Activated CD4-positive, alpha-beta memory T cell treated with anti-CD3 and anti-CD28 coated beads, Interleukin-2, amount 10 ng/mL, durations not matched to agents 7 days and 5 days (primary cell): Measurements from ENCODE around the gene ZC3H7A. TPM values are rescaled to one million over a fixed set of nuclear protein-coding genes. Genes with fewer than 3 reads are reported as not detected.
A peak's percentile ranks its signal among the peaks of the same experiment; 100 is the strongest.

ENCODE experiments used
- CTCF ChIA-PET: fragments of 350-600 bp; sonication (Branson Sonifier 250); formaldehyde crosslinking; loops from one replicate; lab custom pipeline; 2021; ENCODE audit warnings: antibody characterized with exemption, inconsistent platforms; lab: Charles Lee
- POLR2A ChIA-PET: fragments of 350-600 bp; sonication (Branson Sonifier 250); formaldehyde crosslinking; loops from one replicate; lab custom pipeline; 2021; ENCODE audit warnings: antibody characterized with exemption; lab: Charles Lee
- DNase-seq: peaks from one replicate; pipeline ENCODE4 v3.0.0-alpha.2; 2020
- H3K27ac Mint-ChIP-seq: one replicate; pipeline ENCODE4 v1.8.0; 2021; ENCODE audit warnings: mild to moderate bottlenecking, mixed read lengths
- H3K27me3 Mint-ChIP-seq: one replicate; pipeline ENCODE4 v1.8.0; 2021; ENCODE audit warnings: mixed read lengths
- H3K36me3 Mint-ChIP-seq: one replicate; pipeline ENCODE4 v1.8.0; 2021; ENCODE audit warnings: low read depth, mixed read lengths
- H3K4me1 Mint-ChIP-seq: one replicate; pipeline ENCODE4 v1.8.0; 2021; ENCODE audit warnings: mixed read lengths
- H3K4me3 Mint-ChIP-seq: one replicate; pipeline ENCODE4 v1.8.0; 2021; ENCODE audit warnings: mild to moderate bottlenecking, mixed read lengths
- H3K9me3 Mint-ChIP-seq: one replicate; pipeline ENCODE4 v1.8.0; 2021; ENCODE audit warnings: mixed read lengths
- total RNA-seq, 2 experiments: library from RNA; stranded (reverse); gene quantifications; one replicate each; pipeline ENCODE4 v1.2.3, GENCODE V29; 2021

The ZC3H7A gene
- total RNA-seq, 2 experiments from 2014 or later = 68.9 to 70.9 TPM

DNA sequence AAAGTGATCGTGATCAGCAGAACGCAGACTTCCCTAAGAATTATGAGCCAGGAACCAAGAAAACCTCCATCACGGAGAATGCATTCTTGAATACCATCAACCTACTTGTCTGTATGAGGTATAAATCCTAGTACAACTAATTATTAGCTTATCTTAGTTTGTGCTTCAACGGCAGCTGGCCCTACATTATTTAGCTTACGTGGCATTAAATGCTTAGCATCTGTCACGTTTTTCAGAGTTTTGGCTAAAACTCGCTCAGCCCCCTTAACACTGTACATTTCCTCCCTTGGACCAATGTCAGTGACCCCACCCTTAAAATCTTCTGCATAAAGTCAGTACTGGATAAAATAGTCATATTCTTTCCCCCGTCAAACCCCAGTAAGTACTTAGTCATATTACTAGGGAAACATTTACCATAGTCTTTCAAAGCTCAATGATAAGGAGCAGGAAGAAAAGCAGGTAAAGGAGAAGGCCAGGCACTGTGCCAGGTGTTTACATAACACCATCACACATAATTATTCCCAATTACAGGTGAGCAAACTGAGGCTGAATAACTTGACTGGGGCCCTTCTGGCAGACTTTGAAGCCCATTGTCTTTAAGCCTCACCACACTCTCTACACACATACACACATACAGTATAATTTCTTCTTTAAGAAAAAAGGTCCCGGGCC is 37.8 kb downstream of the ZC3H7A start:
- no peaks in the 10 kb centered on the region for H3K9me3 Mint-ChIP-seq
- no peak overlapping the region for H3K4me3 Mint-ChIP-seq
- H3K4me1 Mint-ChIP-seq = no peaks in the 10 kb centered on the region
- no peaks in the 10 kb centered on the region for H3K27me3 Mint-ChIP-seq
- ChIA-PET POLR2A (interaction anchor here (1.2 to 1.3 kb wide), 2 partner anchors 28 to 38 kb away, joined by 3 to 6 read pairs; partner anchors contain the start of gene ZC3H7A), CTCF (interaction anchor here (1.1 kb wide), 1 partner anchor 11 kb away, joined by 3 read pairs; no protein-coding TSS in a partner anchor)
- DNase-seq = no peak
- H3K36me3 Mint-ChIP-seq = peaks cover 74% of the 10 kb centered on the region
- no peak overlapping the region for H3K27ac Mint-ChIP-seq

DNA sequence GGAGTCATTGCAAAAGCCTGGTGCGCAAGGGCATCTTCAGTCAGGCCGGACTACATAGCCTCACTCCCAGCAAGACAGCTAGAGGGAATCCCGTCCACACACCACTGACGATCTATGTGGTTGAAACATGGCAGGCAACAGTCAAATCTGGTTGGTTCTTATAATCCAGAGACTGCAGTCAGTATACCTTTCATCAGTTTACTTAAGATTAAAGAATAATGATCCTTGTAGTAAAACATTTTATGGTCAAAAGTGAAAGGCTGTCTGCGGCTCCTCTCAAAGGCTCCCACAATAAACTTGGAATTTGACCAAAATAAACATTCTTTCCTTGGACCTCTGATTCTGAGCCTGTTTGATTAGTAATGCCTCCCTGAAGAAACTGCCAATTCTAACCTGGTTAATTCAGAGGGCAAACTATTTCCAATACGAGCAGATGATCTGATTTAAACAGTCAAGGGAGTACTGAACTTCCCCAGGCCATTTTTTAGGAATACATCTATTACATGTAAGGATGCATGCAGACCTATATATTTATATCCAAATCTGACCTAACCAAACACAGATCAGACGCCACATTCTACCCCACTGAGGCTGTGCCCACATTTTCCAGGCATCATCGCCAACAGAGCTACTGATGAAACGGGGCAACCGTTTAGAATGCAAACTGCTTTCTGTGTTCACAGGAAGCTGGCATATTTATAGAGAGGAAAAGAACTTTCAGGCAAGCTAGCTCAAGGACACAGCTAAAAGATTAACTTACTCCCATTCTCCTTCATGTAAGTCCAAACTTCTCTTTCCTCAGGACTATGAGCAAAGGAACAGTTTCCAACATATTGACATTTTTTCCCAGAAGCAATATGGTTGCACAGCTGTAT is 39.1 kb downstream of the ZC3H7A start:
- Mint-ChIP-seq H3K4me3 (no peak overlapping the region), H3K27ac (no peak overlapping the region), H3K27me3 (no peaks in the 10 kb centered on the region), H3K4me1 (no peaks in the 10 kb centered on the region), H3K9me3 (no peaks in the 10 kb centered on the region), H3K36me3 (peaks cover 74% of the 10 kb centered on the region)
- POLR2A ChIA-PET = interaction anchor here (0.6 to 1.3 kb wide), 3 partner anchors 10 to 40 kb away, joined by 3 to 6 read pairs (median 3); partner anchors contain the start of genes TXNDC11 and ZC3H7A
- DNase-seq = no peak
- CTCF ChIA-PET = interaction anchor here (1.0 kb wide), 1 partner anchor 40 kb away, joined by 3 read pairs; the partner anchor contains the start of gene ZC3H7A

DNA sequence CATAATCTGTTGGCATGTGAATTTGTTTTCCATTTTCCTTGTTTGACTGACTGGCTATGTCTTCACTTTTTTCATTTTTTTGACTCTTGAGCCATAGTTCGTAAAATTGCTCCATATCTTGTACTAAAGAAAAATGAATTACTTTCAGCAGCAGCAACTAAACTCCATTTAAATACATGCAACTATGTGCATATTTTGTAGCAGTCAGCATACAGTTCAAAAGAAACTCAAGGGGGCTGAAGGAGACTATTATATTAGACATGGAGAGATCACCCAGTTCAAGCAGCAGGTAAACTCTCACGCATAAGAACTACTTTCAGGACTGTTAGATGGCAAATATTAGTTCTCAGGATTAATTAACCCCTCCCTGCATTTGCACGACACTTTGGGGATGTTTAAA is 40.8 kb downstream of the ZC3H7A start:
- ChIA-PET POLR2A (no interaction called here), CTCF (no interaction called here)
- DNase-seq = no peak
- no peaks in the 10 kb centered on the region for H3K9me3 Mint-ChIP-seq
- no peaks in the 10 kb centered on the region for H3K27me3 Mint-ChIP-seq
- no peak overlapping the region for H3K27ac Mint-ChIP-seq
- no peak overlapping the region for H3K4me3 Mint-ChIP-seq
- peaks cover 69% of the 10 kb centered on the region for H3K36me3 Mint-ChIP-seq
- no peaks in the 10 kb centered on the region for H3K4me1 Mint-ChIP-seq

DNA sequence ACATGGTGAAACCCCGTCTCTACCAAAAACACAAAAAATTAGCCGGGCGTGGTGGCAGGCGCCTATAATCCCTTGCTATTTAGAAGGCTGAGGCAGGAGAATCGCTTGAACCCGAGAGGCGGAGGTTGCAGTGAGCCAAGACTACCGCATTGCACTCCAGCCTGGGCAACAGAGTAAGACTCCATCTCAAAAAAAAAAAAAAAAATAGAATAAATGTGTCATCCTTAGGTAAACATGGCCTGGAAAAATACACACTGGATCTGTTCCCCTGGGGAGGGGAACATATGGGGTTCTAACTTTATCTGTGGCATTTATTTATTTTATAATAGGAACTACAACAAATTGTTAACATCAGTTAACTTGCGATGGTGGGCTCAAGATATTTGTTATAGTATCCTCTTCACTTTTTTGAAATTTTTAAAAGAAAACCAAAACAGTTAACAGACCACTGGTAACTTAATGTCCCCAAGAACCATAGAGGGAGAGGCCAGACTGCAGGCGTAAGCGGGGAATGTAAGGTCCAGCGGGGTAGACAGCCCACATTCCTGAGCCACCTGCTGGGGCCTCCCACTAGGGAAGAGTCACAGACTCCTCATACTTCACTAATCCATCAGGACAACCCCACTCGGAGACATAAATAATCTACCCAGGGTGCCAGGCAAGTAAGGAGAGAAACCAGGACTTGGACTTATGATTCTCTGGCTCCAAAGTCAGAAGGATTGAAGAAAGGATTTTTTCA is 41.9 kb downstream of the ZC3H7A start:
- no peak overlapping the region for H3K27ac Mint-ChIP-seq
- no peak overlapping the region for H3K4me3 Mint-ChIP-seq
- ChIA-PET CTCF (no interaction called here), POLR2A (no interaction called here)
- no peak for DNase-seq
- no peaks in the 10 kb centered on the region for H3K27me3 Mint-ChIP-seq
- H3K9me3 Mint-ChIP-seq = no peaks in the 10 kb centered on the region
- peaks cover 2% of the 10 kb centered on the region for H3K4me1 Mint-ChIP-seq
- H3K36me3 Mint-ChIP-seq = peaks cover 66% of the 10 kb centered on the region

DNA sequence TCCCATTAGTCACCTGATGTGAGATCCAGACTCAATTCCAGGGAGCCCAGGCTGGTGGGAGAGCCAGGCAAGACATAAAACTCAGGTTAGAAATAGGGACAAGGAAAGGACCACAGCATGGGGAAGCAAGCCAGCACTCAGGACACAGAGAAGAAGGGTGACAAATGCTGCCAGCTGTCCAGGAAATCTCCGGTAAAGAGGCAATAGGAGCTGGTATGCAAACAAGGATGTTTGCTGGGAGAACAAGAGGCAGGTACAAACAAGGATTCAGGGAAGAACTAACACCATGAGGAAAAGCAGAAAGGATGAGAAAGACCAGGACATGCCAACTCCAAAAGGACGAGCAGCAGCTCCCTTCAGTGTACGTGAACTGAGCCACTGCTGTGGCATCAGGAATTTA is 44.2 kb downstream of the ZC3H7A start:
- H3K4me3 Mint-ChIP-seq = no peak overlapping the region
- POLR2A ChIA-PET = interaction anchor here (1.3 to 2.3 kb wide), 2 partner anchors 11 to 30 kb away, joined by 3 to 6 read pairs; partner anchors contain the start of gene TXNDC11
- CTCF ChIA-PET = interaction anchor here (1.0 kb wide), 1 partner anchor 20 kb away, joined by 3 read pairs; no protein-coding TSS in a partner anchor
- no peak for DNase-seq
- H3K9me3 Mint-ChIP-seq = no peaks in the 10 kb centered on the region
- H3K4me1 Mint-ChIP-seq = peaks cover 13% of the 10 kb centered on the region
- H3K27me3 Mint-ChIP-seq = no peaks in the 10 kb centered on the region
- H3K36me3 Mint-ChIP-seq = peaks cover 67% of the 10 kb centered on the region
- H3K27ac Mint-ChIP-seq = no peak overlapping the region

DNA sequence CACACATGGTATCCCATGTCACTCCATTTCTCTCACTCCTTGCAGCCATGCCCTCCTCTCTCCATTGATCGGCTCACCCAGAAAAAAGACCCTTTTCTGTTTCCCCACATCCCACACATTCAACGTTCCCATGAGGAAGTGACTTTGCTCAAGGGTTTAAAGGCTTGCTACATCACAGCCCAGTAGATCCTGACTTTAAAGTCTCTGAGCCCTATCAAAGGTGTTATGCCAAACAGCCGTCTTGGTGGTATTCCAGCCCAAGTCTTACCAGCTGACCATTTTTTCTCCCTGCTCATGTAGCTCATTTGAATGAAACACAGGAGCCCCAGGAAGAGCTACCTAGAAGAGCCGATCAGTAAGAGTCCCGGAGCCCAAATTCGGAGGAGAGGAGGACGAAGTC is 47.0 kb downstream of the ZC3H7A start:
- H3K9me3 Mint-ChIP-seq = no peaks in the 10 kb centered on the region
- peaks cover 19% of the 10 kb centered on the region for H3K4me1 Mint-ChIP-seq
- POLR2A ChIA-PET = no interaction called here
- no peak overlapping the region for H3K4me3 Mint-ChIP-seq
- CTCF ChIA-PET = no interaction called here
- H3K27ac Mint-ChIP-seq = no peak overlapping the region
- H3K36me3 Mint-ChIP-seq = peaks cover 47% of the 10 kb centered on the region
- no peak for DNase-seq
- H3K27me3 Mint-ChIP-seq = no peaks in the 10 kb centered on the region

DNA sequence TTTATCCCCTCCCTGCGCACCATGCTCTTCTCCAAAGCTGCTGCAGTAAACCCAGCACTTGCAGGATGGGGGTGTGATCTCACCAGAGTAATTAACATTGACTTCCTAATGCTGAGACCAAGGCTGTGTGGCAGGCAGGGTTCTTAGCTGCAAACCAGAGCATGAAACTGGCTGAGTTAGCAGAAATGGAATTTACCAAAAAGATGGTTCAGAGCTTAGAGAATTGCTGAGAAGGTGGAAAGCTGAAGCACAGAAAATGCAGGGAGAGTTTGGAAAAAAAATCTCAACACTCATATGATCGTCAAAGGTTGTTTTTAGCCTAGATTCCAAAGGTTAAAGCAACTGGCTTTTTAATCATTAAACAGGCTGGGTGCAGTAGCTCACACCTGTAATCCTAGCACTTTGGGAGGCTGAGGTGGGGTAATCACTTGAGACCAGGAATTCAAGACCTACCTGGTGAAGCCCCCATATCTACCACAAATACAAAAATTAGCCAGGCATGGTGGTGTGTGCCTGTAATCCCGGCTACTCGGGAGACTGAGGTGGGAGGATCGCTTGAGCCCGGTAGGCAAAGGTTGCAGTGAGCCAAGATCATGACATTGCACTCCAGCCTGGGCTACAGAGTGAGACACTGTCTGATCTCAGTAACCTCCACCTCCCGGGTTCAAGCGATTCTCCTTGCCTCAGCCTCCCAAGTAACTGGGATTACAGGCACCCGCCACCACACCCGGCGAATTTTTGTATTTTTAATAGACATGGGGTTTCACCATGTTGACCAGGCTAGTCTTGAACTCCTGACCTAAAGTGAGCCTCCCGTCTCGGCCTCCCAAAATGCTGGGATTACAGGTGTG is 48.4 kb downstream of the ZC3H7A start:
- Mint-ChIP-seq H3K36me3 (peaks cover 44% of the 10 kb centered on the region), H3K4me3 (no peak overlapping the region), H3K27me3 (no peaks in the 10 kb centered on the region), H3K9me3 (no peaks in the 10 kb centered on the region), H3K4me1 (peaks cover 28% of the 10 kb centered on the region), H3K27ac (peak overlapping the region; percentile 62)
- ChIA-PET POLR2A (interaction anchor here (0.8 to 1.2 kb wide), 2 partner anchors 10 to 33 kb away, joined by 3 read pairs; no protein-coding TSS in a partner anchor), CTCF (interaction anchor here (0.7 to 1.1 kb wide), 4 partner anchors 9 to 319 kb away, joined by 3 to 5 read pairs (median 3); partner anchors contain the start of gene ZC3H7A)
- peak; percentile 27 for DNase-seq

DNA sequence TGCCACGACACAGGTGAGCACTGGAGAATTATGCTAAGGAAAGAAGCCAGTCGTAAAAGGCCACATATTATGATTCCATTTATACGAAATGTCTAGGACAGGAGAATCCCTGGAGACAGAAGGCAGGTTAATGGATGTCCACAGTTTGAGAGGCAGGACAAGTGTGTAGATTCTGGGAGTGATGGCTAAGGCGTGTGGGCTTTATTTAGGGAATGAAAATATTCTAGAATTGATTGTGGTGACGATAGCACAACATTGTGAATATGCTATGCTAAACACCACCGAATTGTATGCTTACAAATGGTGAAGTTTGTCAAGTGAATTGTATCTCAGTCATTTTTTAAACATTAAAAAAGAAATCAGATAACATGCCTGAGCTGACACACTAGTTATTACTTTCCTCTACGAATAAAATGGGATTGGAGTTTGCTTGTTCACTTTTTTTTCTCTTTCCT is 49.1 kb downstream of the ZC3H7A start:
- no peak for DNase-seq
- H3K4me1 Mint-ChIP-seq = peaks cover 32% of the 10 kb centered on the region
- CTCF ChIA-PET = interaction anchor here (0.7 to 1.1 kb wide), 4 partner anchors 9 to 320 kb away, joined by 3 to 5 read pairs (median 3); partner anchors contain the start of gene ZC3H7A
- POLR2A ChIA-PET = interaction anchor here (0.6 to 1.2 kb wide), 2 partner anchors 10 to 69 kb away, joined by 3 read pairs; no protein-coding TSS in a partner anchor
- no peaks in the 10 kb centered on the region for H3K27me3 Mint-ChIP-seq
- H3K27ac Mint-ChIP-seq = peak overlapping the region; percentile 62
- H3K9me3 Mint-ChIP-seq = no peaks in the 10 kb centered on the region
- H3K36me3 Mint-ChIP-seq = peaks cover 39% of the 10 kb centered on the region
- H3K4me3 Mint-ChIP-seq = no peak overlapping the region

DNA sequence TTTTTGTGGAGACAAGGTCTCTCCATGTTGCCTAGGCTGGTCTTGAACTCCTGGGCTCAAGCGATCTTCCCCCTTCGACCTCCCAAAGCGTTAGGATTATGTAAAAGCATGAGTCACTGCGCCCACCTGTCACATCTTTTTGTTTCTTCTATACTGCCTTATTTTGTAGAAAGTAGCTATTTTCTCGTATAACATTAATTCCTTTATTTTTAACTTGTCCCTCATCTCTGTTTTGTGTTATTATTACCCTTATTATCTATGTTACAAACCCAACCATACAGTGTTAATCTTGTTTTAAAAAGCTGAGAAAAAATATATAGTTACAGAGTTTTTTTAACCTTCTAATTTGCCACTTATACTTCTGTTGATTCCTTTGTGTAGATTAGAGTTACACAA is 53.0 kb downstream of the ZC3H7A start:
- peaks cover 36% of the 10 kb centered on the region for H3K36me3 Mint-ChIP-seq
- H3K27me3 Mint-ChIP-seq = no peaks in the 10 kb centered on the region
- POLR2A ChIA-PET = interaction anchor here (1.0 to 6.9 kb wide), 6 partner anchors 27 to 60 kb away, joined by 3 to 113 read pairs (median 12); partner anchors contain the start of gene ZC3H7A
- peak overlapping the region; percentile 86 for H3K4me3 Mint-ChIP-seq
- DNase-seq = no peak
- peaks cover 52% of the 10 kb centered on the region for H3K4me1 Mint-ChIP-seq
- H3K27ac Mint-ChIP-seq = peak overlapping the region; percentile 92
- no peaks in the 10 kb centered on the region for H3K9me3 Mint-ChIP-seq
- CTCF ChIA-PET = interaction anchor here (0.6 to 4.2 kb wide), 4 partner anchors 18 to 498 kb away, joined by 3 to 30 read pairs (median 4); partner anchors contain the start of gene ZC3H7A

DNA sequence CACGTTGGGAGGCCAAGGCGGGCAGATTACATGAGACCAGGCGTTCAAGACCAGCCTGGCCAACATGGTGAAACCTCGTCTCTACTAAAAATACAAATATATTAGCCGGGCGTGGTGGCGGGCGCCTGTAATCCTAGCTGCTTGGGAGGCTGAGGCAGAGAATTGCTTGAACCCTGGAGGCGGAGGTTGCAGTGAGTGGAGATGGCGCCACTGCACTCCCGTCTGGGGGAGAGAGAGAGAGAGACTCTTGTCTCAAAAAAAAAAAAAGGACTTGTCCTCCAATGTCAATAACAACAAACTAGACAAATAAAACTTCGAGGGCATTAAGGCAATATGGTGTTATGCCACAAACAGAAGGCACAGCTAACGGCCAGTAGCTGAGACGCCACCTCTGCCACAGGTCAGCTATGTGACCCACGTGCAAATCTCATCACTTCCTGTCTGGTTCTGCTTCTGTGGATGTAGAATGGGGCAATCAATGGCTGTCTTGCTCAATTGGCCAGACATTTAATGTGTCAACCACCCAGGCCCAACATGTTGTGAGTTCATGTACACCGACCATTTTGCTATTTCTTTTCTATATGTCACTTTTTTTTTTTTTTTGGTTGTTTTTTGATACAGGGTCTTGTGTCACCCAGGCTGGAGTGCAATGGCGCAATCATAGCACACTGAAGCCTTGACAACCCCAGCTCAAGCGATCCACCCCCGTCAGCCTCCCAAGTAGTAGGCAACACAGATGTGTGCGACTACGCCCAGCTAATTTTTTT is 53.6 kb downstream of the ZC3H7A start:
- peak; percentile 42 for DNase-seq
- Mint-ChIP-seq H3K27ac (peak overlapping the region; percentile 92), H3K4me1 (peaks cover 54% of the 10 kb centered on the region), H3K27me3 (no peaks in the 10 kb centered on the region), H3K9me3 (no peaks in the 10 kb centered on the region), H3K36me3 (peaks cover 35% of the 10 kb centered on the region), H3K4me3 (peak overlapping the region; percentile 86)
- ChIA-PET POLR2A (interaction anchor here (0.9 to 6.9 kb wide), 26 partner anchors 11 to 798 kb away, joined by 3 to 113 read pairs (median 5); partner anchors contain the start of genes GSPT1, RSL1D1 and ZC3H7A), CTCF (interaction anchor here (0.6 to 4.2 kb wide), 8 partner anchors 19 to 498 kb away, joined by 3 to 30 read pairs (median 4); partner anchors contain the start of gene ZC3H7A)
